HG03469 (cell line): ENCODE data around the gene PHC2.

ENCODE experiments used
- ATAC-seq: cut with Tn5 transposase; IDR thresholded peaks from one replicate; pipeline ENCODE4 v1.9.1; 2021; ENCODE audit warnings: mild to moderate bottlenecking, moderate library complexity, moderate number of reproducible peaks; ENCODE audit not compliant: unreplicated experiment

Gene PHC2

DNA sequence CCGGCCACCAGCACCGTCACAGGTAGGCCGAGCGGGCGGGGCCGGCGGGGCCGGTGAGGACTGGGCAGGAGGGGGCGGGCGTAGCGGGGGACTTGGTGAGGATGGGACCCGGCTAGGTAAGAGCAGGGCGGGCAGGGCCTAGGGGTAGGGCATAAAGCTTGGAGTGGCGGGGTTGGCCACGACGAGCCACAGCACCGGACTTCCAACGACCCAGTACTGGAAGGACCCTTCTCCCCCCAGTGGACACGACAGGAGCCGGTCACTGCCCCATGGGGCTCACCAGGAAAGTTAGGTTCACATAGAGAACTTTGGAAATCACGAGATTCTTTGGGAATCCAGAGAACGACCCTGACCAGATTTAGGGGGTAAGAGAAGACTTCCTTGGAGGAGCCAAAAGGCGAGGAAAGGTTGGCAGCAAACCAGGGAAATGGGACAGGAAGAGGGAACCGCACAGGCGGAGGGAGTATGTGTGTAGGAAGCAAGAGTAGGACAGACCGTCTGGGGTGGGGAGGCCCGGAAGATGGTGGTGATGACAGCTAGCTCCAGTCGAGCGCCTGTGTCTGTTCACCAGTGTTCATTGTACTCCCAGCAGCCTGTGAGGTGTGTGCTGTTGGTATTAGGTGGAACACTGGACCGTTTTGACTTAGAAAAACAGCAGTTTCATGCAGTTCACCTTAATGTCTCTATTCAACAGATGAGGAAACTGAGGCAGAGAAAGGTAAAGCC is 154.2 kb downstream of the PHC2 start:
- no peak for ATAC-seq

DNA sequence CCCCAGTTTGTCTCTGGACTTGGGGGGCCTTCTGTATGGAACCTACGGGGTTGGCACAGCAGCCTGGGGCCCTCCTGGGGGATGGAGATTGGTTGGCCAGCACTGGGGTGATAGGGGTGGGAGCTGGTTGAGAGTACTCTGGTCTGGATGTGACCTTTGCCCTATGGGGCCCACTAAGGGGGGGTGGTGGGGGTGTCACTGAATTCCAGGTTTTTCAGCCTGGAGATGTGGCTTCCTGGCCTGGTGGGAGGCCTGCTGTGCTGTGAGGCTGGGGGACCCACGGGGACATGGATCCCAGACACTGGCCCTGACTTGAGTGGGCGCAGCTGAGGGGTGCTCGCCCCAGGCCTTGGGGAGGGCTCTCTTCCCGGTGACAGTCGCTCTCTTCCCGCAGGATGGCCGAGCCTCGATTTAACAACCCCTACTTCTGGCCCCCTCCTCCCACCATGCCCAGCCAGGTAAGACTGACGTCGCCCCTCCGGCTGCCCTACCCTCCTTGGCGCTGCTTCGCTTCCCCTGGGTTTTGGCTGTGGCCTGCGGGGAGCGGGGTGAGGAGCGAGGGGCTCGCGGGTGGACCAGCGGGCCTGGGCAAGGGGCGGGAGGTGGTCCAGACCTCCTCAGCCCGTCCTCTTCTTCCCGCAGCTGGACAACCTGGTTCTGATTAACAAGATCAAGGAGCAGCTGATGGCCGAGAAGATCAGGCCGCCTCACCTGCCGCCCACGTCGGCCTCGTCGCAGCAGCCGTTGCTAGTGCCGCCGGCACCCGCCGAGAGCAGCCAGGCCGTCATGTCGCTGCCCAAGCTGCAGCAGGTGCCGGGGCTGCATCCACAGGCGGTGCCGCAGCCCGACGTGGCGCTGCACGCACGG is 155.0 kb downstream of the PHC2 start:
- no peak for ATAC-seq

DNA sequence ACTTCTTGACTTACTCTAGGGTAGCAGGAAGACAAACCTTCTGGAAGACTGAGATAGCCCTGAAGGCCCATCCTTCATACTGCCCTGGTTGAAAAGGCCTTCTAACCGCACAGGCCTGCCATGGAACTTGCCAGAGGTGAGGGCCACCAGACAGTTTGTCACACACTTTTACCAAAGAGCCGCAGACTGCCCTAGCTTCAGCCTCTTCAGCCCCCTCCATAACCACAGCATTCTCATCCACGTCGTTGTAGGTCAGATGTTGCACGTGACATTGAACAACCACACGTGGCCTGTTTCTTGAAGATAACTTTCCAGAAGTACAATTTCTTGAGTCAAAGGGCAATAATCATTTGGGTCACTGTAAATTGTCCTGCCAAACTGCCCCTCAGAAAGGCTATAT is 155.7 kb downstream of the PHC2 start:
- no peak for ATAC-seq

DNA sequence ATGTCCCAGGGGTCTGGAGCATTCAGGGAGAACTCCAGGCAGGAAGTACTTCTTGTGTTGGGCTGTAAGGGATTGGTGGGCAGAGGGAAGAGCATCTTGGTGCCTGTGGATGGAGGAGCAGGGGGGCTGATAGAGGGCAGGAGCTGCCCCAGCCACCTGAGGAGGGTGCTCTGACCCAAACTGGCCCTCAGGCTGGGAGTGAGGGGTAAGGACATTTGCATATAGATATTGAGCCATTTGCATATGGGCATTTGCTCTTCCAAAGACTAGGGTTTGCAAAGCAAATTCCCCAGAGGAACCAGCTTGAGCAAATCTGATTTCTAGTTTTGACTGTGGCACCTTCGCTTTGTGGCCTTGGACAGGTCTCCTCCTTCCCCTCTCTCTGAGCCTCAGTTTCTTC is 156.4 kb downstream of the PHC2 start:
- no peak for ATAC-seq

DNA sequence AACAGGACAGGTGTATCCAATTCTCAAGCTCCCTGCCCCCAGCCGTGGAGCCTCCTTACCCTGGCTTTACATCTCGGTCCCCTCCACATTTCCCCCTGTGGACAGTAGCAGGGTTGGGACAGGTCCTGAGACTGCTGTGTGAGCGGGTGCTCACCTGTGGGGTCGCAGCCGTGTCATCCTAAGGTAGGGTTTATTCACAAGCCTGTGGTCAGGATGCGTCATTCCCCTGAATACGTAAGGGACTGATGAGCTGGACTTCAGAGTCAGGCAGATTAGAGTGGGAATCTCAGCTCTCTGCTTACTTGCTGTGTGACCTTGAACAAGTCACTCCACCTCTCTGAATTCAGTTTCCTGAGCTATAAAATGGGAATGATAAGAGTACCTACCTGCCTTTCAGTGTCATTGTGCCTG is 156.9 kb downstream of the PHC2 start:
- no peak for ATAC-seq
